Caco-2 (cell line): ENCODE data around the gene SLC7A6OS. TPM values are rescaled to one million over a fixed set of nuclear protein-coding genes. Genes with fewer than 3 reads are reported as not detected.
A peak's percentile ranks its signal among the peaks of the same experiment; 100 is the strongest.

Experiments used
- BruUV-seq: library from RNA; stranded (reverse); fragments of 400-500 nt; replicated peaks from 2 replicates; lab custom pipeline; 2021; lab: Mats Ljungman, UMichigan
- CTCF ChIA-PET: fragments of 300-600 bp; sonication (Branson Sonifier 250); formaldehyde crosslinking; loops from one replicate; lab custom pipeline; 2022; ENCODE audit warnings: antibody characterized with exemption; lab: Charles Lee
- POLR2A ChIA-PET: fragments of 300-600 bp; sonication (Branson Sonifier 250); formaldehyde crosslinking; loops from one replicate; lab custom pipeline; 2022; ENCODE audit warnings: antibody characterized with exemption; lab: Charles Lee
- DNase-seq, 2 experiments: peaks; one replicate each; pipeline versions ENCODE4 v3.0.0 to v3.0.0-alpha.2; 2020 to 2022
- H3K27me3 ChIP-seq: replicated peaks from 2 replicates; pipeline ENCODE4 v1.6.0; 2011; ENCODE audit warnings: low read length; ENCODE audit not compliant: control insufficient read depth, insufficient read depth
- H3K36me3 ChIP-seq: 2 replicates; pipeline ENCODE4 v1.5.1; 2011; ENCODE audit warnings: low read length; ENCODE audit not compliant: control insufficient read depth, insufficient read depth
- H3K4me1 ChIP-seq: fragments of 250-450 bp; sonication (Bioruptor Pico); 2 replicates; pipeline ENCODE4 v1.5.1; 2020; ENCODE audit warnings: mild to moderate bottlenecking
- H3K4me3 ChIP-seq: 2 replicates; pipeline ENCODE4 v1.5.1; 2011; ENCODE audit warnings: low read depth, mild to moderate bottlenecking, control low read depth, low read length
- H3K9me3 ChIP-seq: fragments of 250-450 bp; sonication (Bioruptor Pico); 2 replicates; pipeline ENCODE4 v1.5.1; 2020; ENCODE audit warnings: mild to moderate bottlenecking, moderate library complexity
- H3K27ac Mint-ChIP-seq: one replicate; pipeline ENCODE4 v1.8.0; 2022; ENCODE audit warnings: mixed read lengths; ENCODE audit not compliant: unreplicated experiment
- H3K27me3 Mint-ChIP-seq: one replicate; pipeline ENCODE4 v1.8.0; 2022; ENCODE audit warnings: mixed read lengths; ENCODE audit not compliant: insufficient read depth, unreplicated experiment
- H3K36me3 Mint-ChIP-seq: one replicate; pipeline ENCODE4 v1.8.0; 2022; ENCODE audit warnings: mild to moderate bottlenecking, mixed read lengths; ENCODE audit not compliant: insufficient read depth, unreplicated experiment
- H3K4me1 Mint-ChIP-seq: one replicate; pipeline ENCODE4 v1.8.0; 2022; ENCODE audit warnings: low read depth, mixed read lengths; ENCODE audit not compliant: unreplicated experiment
- H3K4me3 Mint-ChIP-seq: one replicate; pipeline ENCODE4 v1.8.0; 2022; ENCODE audit warnings: mild to moderate bottlenecking, moderate library complexity, mixed read lengths; ENCODE audit not compliant: unreplicated experiment
- H3K9me3 Mint-ChIP-seq: one replicate; pipeline ENCODE4 v1.8.0; 2022; ENCODE audit warnings: mixed read lengths; ENCODE audit not compliant: unreplicated experiment
- intact Hi-C: fragments of 100-400 bp; cut with micrococcal nuclease; formaldehyde crosslinking; loops from one replicate; pipeline ENCODE4 v1.10.0; 2022; ENCODE audit not compliant: unreplicated experiment
- total RNA-seq: library from RNA; stranded (reverse); gene quantifications from 2 replicates; pipeline ENCODE4 v1.2.3, GENCODE V29; 2022
- TF ChIP-seq, protein P1 (sequence below), 2 experiments: fragments of 200-600 bp in 1 of 2; IDR thresholded peaks; 1 replicate in 1 of 2; 2 replicates in 1 of 2; pipeline versions ENCODE4 v1.5.1 to v1.8.0; 2011 to 2022; ENCODE audit warnings: antibody characterized with exemption in 1 of 2, control low read depth in 1 of 2, inconsistent platforms in 1 of 2, low read depth in 1 of 2, low read length in 1 of 2, mild to moderate bottlenecking in 1 of 2, moderate library complexity in 1 of 2; ENCODE audit not compliant: insufficient read depth in 1 of 2, severe bottlenecking in 1 of 2, unreplicated experiment in 1 of 2

The SLC7A6OS gene
- total RNA-seq, 1 experiment from 2014 or later: 34.0 TPM

DNA sequence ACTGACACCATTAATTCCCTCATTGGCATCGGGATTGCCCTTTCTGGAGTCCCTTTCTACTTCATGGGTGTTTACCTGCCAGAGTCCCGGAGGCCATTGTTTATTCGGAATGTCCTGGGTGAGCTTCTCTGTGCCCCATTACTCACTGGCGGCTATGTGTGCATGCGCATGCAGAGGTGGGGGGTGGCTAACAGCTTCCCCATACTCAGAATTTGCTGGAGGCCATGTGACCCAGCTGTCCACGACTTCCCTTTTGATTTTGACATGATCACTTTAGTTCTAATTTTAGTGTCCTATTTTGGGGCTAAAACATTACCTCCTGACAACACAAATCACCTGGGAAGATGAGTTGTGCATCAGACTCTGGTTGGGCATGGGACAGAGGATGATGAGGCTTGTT is 14.1 kb downstream of the SLC7A6OS start:
- H3K4me1 ChIP-seq: peaks cover 29% of the 10 kb centered on the region
- H3K9me3 Mint-ChIP-seq: no peaks in the 10 kb centered on the region
- ChIA-PET POLR2A (interaction anchor here (0.6 kb wide), 1 partner anchor 31 kb away, joined by 7 read pairs; no protein-coding TSS in a partner anchor), CTCF (interaction anchor here (1.4 kb wide), 1 partner anchor 35 kb away, joined by 3 read pairs; no protein-coding TSS in a partner anchor)
- no peak overlapping the region for H3K4me3 ChIP-seq
- H3K36me3 Mint-ChIP-seq: peaks cover 96% of the 10 kb centered on the region
- no peaks in the 10 kb centered on the region for H3K9me3 ChIP-seq
- no peak for DNase-seq
- H3K36me3 ChIP-seq: peaks cover 10% of the 10 kb centered on the region
- no TSS peak for BruUV-seq
- intact Hi-C loops: loop anchor here (5.0 kb wide), 1 partner anchor 34 kb away; the partner anchor contains the start of gene SLC7A6
- H3K4me3 Mint-ChIP-seq: no peak overlapping the region
- no peaks in the 10 kb centered on the region for H3K27me3 ChIP-seq
- TF ChIP-seq, protein P1, sequence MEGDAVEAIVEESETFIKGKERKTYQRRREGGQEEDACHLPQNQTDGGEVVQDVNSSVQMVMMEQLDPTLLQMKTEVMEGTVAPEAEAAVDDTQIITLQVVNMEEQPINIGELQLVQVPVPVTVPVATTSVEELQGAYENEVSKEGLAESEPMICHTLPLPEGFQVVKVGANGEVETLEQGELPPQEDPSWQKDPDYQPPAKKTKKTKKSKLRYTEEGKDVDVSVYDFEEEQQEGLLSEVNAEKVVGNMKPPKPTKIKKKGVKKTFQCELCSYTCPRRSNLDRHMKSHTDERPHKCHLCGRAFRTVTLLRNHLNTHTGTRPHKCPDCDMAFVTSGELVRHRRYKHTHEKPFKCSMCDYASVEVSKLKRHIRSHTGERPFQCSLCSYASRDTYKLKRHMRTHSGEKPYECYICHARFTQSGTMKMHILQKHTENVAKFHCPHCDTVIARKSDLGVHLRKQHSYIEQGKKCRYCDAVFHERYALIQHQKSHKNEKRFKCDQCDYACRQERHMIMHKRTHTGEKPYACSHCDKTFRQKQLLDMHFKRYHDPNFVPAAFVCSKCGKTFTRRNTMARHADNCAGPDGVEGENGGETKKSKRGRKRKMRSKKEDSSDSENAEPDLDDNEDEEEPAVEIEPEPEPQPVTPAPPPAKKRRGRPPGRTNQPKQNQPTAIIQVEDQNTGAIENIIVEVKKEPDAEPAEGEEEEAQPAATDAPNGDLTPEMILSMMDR (IDR thresholded peaks at IDR 0.05; ENCODE audit: insufficient read depth in 1 of 2, low read depth in 1 of 2, low read length in 1 of 2, severe bottlenecking in 1 of 2, unreplicated experiment in 1 of 2): no peak
- H3K4me1 Mint-ChIP-seq: peaks cover 63% of the 10 kb centered on the region
- no peaks in the 10 kb centered on the region for H3K27me3 Mint-ChIP-seq
- peak overlapping the region; percentile 89 for H3K27ac Mint-ChIP-seq

DNA sequence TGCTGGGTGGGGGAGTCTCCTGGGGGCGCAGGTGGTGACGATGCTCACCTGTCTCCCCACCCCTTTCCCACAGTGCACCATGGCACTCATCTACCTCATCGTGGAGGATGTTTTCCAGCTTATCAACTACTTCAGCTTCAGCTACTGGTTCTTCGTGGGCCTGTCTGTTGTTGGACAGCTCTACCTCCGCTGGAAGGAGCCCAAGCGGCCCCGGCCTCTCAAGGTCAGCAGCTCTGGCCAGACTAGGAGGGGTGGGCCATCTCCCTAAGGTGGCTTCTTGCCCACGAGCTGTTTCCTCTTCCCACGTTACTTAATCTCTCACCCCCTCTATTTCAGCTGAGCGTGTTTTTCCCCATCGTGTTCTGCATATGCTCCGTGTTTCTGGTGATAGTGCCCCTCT is 14.5 kb downstream of the SLC7A6OS start:
- H3K36me3 ChIP-seq: peaks cover 10% of the 10 kb centered on the region
- BruUV-seq: no TSS peak
- no peaks in the 10 kb centered on the region for H3K27me3 Mint-ChIP-seq
- H3K4me3 Mint-ChIP-seq: no peak overlapping the region
- intact Hi-C loops: loop anchor here (5.0 kb wide), 1 partner anchor 34 kb away; the partner anchor contains the start of gene SLC7A6
- no peak for DNase-seq
- H3K4me1 Mint-ChIP-seq: peaks cover 63% of the 10 kb centered on the region
- TF ChIP-seq, protein P1 (IDR thresholded peaks at IDR 0.05; ENCODE audit: insufficient read depth in 1 of 2, low read depth in 1 of 2, low read length in 1 of 2, severe bottlenecking in 1 of 2, unreplicated experiment in 1 of 2): no peak
- peak overlapping the region; percentile 89 for H3K27ac Mint-ChIP-seq
- H3K4me1 ChIP-seq: peaks cover 29% of the 10 kb centered on the region
- ChIA-PET CTCF (interaction anchor here (1.4 kb wide), 1 partner anchor 35 kb away, joined by 3 read pairs; no protein-coding TSS in a partner anchor), POLR2A (no interaction called here)
- H3K36me3 Mint-ChIP-seq: peaks cover 96% of the 10 kb centered on the region
- no peaks in the 10 kb centered on the region for H3K9me3 ChIP-seq
- no peaks in the 10 kb centered on the region for H3K9me3 Mint-ChIP-seq
- no peaks in the 10 kb centered on the region for H3K27me3 ChIP-seq
- H3K4me3 ChIP-seq: no peak overlapping the region

DNA sequence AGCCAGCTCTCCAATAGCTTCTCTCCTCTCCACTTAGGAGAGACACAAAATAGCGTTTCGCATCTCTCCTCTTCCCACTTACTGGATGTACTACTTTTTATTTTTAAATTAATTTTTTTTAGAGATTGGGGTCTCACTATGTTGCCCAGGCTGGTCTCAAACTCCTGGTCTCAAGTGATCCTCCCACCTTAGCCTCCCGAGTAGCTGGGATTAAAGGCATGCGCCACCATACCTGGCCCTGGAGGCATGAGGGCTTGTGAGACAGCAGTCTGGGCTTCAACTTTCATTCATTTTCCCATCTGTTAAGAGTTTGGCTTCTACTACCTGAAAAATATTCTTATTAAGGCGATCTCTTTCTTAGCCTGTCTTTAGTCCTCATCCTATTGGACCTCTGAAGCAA is 18.3 kb downstream of the SLC7A6OS start:
- no peak overlapping the region for H3K4me3 ChIP-seq
- Mint-ChIP-seq H3K27ac (no peak overlapping the region), H3K4me1 (peaks cover 44% of the 10 kb centered on the region), H3K4me3 (no peak overlapping the region), H3K9me3 (no peaks in the 10 kb centered on the region), H3K27me3 (no peaks in the 10 kb centered on the region), H3K36me3 (peaks cover 96% of the 10 kb centered on the region)
- ChIA-PET CTCF (interaction anchor here (1.1 kb wide), 1 partner anchor 19 kb away, joined by 3 read pairs; the partner anchor contains the start of genes PRMT7 and SLC7A6OS), POLR2A (no interaction called here)
- peaks cover 7% of the 10 kb centered on the region for H3K36me3 ChIP-seq
- H3K9me3 ChIP-seq: no peaks in the 10 kb centered on the region
- BruUV-seq: no TSS peak
- TF ChIP-seq, protein P1 (IDR thresholded peaks at IDR 0.05; ENCODE audit: insufficient read depth in 1 of 2, low read depth in 1 of 2, low read length in 1 of 2, severe bottlenecking in 1 of 2, unreplicated experiment in 1 of 2): no peak
- intact Hi-C loops: no loop called here
- peaks cover 7% of the 10 kb centered on the region; the same call in 1 of the 2 replicates for H3K4me1 ChIP-seq
- DNase-seq: no peak
- no peaks in the 10 kb centered on the region for H3K27me3 ChIP-seq
